DND-41 (cell line): ENCODE measurements around the gene CDHR1.

Experiments used
- ATAC-seq: fragments of 200-7000 bp; cut with Tn5 transposase; 3 replicates; pipeline ENCODE4 v1.9.1; 2021; ENCODE audit warnings: low read depth; ENCODE audit not compliant: insufficient read depth
- DNase-seq: peaks from one replicate; pipeline ENCODE4 v3.0.0-alpha.2; 2020
- H2AFZ ChIP-seq: 2 replicates; pipeline ENCODE4 v1.6.0; 2012; ENCODE audit warnings: low read depth, low read length
- H3K27ac ChIP-seq: 2 replicates; pipeline ENCODE4 v1.5.1; 2012; ENCODE audit warnings: low read length, inconsistent platforms
- H3K27me3 ChIP-seq: fragments of 200-600 bp; sonication (generic); 2 replicates; pipeline ENCODE4 v1.6.0; 2012; ENCODE audit warnings: low read length, mild to moderate bottlenecking, inconsistent platforms; ENCODE audit not compliant: insufficient read depth, poor library complexity
- H3K36me3 ChIP-seq: 2 replicates; pipeline ENCODE4 v1.5.1; 2012; ENCODE audit warnings: low read length, inconsistent platforms; ENCODE audit not compliant: insufficient read depth
- H3K4me1 ChIP-seq: 2 replicates; pipeline ENCODE4 v1.5.1; 2012; ENCODE audit warnings: mild to moderate bottlenecking, low read length; ENCODE audit not compliant: insufficient read depth
- H3K4me2 ChIP-seq: 2 replicates; pipeline ENCODE4 v1.6.0; 2012; ENCODE audit warnings: mild to moderate bottlenecking, moderate library complexity, low read length, inconsistent platforms; ENCODE audit not compliant: insufficient read depth
- H3K4me3 ChIP-seq, 2 experiments: fragments of 200-600 bp in 1 of 2; shearing (Covaris generic) in 1 of 2; 2 replicates each; pipeline ENCODE4 v1.5.1; 2012 to 2016; ENCODE audit warnings: inconsistent platforms in 2 of 2, low read length in 2 of 2, mild to moderate bottlenecking in 2 of 2, low read depth in 1 of 2, moderate library complexity in 1 of 2
- H3K79me2 ChIP-seq: 2 replicates; pipeline ENCODE4 v1.6.0; 2012; ENCODE audit warnings: low read length, inconsistent platforms; ENCODE audit not compliant: insufficient read depth
- H3K9ac ChIP-seq: 2 replicates; pipeline ENCODE4 v1.6.0; 2012; ENCODE audit warnings: low read depth, mild to moderate bottlenecking, inconsistent platforms, low read length, moderate library complexity
- H3K9me3 ChIP-seq: 2 replicates; pipeline ENCODE4 v1.5.1; 2012; ENCODE audit warnings: low read length, moderate library complexity, mild to moderate bottlenecking, inconsistent platforms; ENCODE audit not compliant: insufficient read depth, severe bottlenecking
- H4K20me1 ChIP-seq: 2 replicates; pipeline ENCODE4 v1.6.0; 2012; ENCODE audit warnings: low read length; ENCODE audit not compliant: insufficient read depth
- CTCF ChIP-seq: IDR thresholded peaks from 2 replicates; pipeline ENCODE4 v1.5.1; 2012; ENCODE audit warnings: borderline replicate concordance, low read length, moderate library complexity, mild to moderate bottlenecking; ENCODE audit not compliant: poor library complexity, severe bottlenecking; ENCODE audit errors: extremely low read depth
- EZH2 ChIP-seq: IDR thresholded peaks from 3 replicates; pipeline ENCODE4 v1.6.1; 2012; ENCODE audit warnings: borderline replicate concordance, low read depth, mild to moderate bottlenecking, moderate library complexity, low read length, inconsistent platforms; ENCODE audit not compliant: severe bottlenecking

Gene CDHR1

GRCh38 chr10:84224411-84225028, 30.2 kb downstream of the CDHR1 start:
- Histone ChIP-seq H3K9me3 (no peaks in the 10 kb centered on the region), H3K4me1 (no peaks in the 10 kb centered on the region), H3K27ac (no peak overlapping the region), H3K79me2 (no peaks in the 10 kb centered on the region), H3K4me2 (no peak overlapping the region), H4K20me1 (no peaks in the 10 kb centered on the region), H2AFZ (no peak overlapping the region), H3K36me3 (no peaks in the 10 kb centered on the region), H3K9ac (no peak overlapping the region), H3K27me3 (no peaks in the 10 kb centered on the region), H3K4me3 (no peak overlapping the region)
- ATAC-seq = peak; percentile 79
- DNase-seq = peak; percentile 47
- TF ChIP-seq CTCF (no peak), EZH2 (no peak)

GRCh38 chr10:84225427-84226173, 31.3 kb downstream of the CDHR1 start, which contains the start of gene LRIT2:
Gene LRIT2 (minus strand): TSS chr10:84225544. CDS start chr10:84225520, 24 bp downstream.
- Histone ChIP-seq H3K4me1 (no peaks in the 10 kb centered on the region), H3K9ac (no peak within 1 kb of the TSS), H3K36me3 (no peaks in the 10 kb centered on the region), H3K79me2 (no peaks in the 10 kb centered on the region), H3K27me3 (no peaks in the 10 kb centered on the region), H4K20me1 (no peaks in the 10 kb centered on the region), H3K4me2 (no peak within 1 kb of the TSS), H3K27ac (no peak within 1 kb of the TSS), H3K9me3 (no peaks in the 10 kb centered on the region), H3K4me3 (no peak within 1 kb of the TSS), H2AFZ (no peak within 1 kb of the TSS)
- no peak for TF ChIP-seq EZH2
- no peak for TF ChIP-seq CTCF
- no peak for DNase-seq
- ATAC-seq = no peak

GRCh38 chr10:84226616-84227015, 32.3 kb downstream of the CDHR1 start:
- no peaks in the 10 kb centered on the region for H3K36me3 ChIP-seq
- H3K79me2 ChIP-seq = no peaks in the 10 kb centered on the region
- TF ChIP-seq CTCF (no peak), EZH2 (no peak)
- no peak overlapping the region for H3K9ac ChIP-seq
- H3K27me3 ChIP-seq = no peaks in the 10 kb centered on the region
- H3K4me2 ChIP-seq = no peak overlapping the region
- no peaks in the 10 kb centered on the region for H3K9me3 ChIP-seq
- no peak overlapping the region for H2AFZ ChIP-seq
- no peaks in the 10 kb centered on the region for H4K20me1 ChIP-seq
- no peak for DNase-seq
- H3K27ac ChIP-seq = no peak overlapping the region
- no peaks in the 10 kb centered on the region for H3K4me1 ChIP-seq
- no peak overlapping the region for H3K4me3 ChIP-seq
- no peak for ATAC-seq
